GM23338 (cell line): ENCODE measurements around the gene RSPRY1. TPM values are rescaled to one million over a fixed set of nuclear protein-coding genes. Genes with fewer than 3 reads are reported as not detected.

Experiments
- ATAC-seq: fragments of 200-7000 bp; cut with Tn5 transposase; 3 replicates; pipeline ENCODE4 v1.9.1; 2020
- DNase-seq: peaks from one replicate; pipeline ENCODE4 v3.0.0-alpha.2; 2015; ENCODE audit warnings: low spot score
- H2AFZ ChIP-seq: fragments of 200-600 bp; sonication (generic); 2 replicates; pipeline ENCODE4 v1.8.0; 2016; ENCODE audit warnings: antibody characterized with exemption, mild to moderate bottlenecking, moderate library complexity
- H3F3A ChIP-seq: fragments of 200-600 bp; sonication (generic); replicated peaks from 2 replicates; pipeline ENCODE4 v1.8.0; 2017; ENCODE audit warnings: antibody characterized with exemption, mixed run types, low read depth
- H3K27ac ChIP-seq: fragments of 200-600 bp; sonication (generic); 2 replicates; pipeline ENCODE4 v1.6.1; 2016; ENCODE audit warnings: low read depth
- H3K27me3 ChIP-seq: fragments of 200-600 bp; sonication (generic); 2 replicates; pipeline ENCODE4 v1.8.0; 2016; ENCODE audit warnings: mild to moderate bottlenecking, mixed run types, moderate library complexity; ENCODE audit not compliant: insufficient read depth
- H3K36me3 ChIP-seq: fragments of 200-600 bp; sonication (generic); 2 replicates; pipeline ENCODE4 v1.8.0; 2016; ENCODE audit warnings: mild to moderate bottlenecking; ENCODE audit not compliant: insufficient read depth
- H3K4me1 ChIP-seq: fragments of 200-600 bp; sonication (generic); 2 replicates; pipeline ENCODE4 v1.8.0; 2016; ENCODE audit warnings: mild to moderate bottlenecking, moderate library complexity; ENCODE audit not compliant: insufficient read depth
- H3K4me2 ChIP-seq: fragments of 200-600 bp; sonication (generic); 2 replicates; pipeline ENCODE4 v1.7.1; 2017; ENCODE audit warnings: mixed run types
- H3K4me3 ChIP-seq: fragments of 200-600 bp; sonication (generic); 2 replicates; pipeline ENCODE4 v1.6.1; 2016; ENCODE audit warnings: mixed run types
- H3K79me2 ChIP-seq: fragments of 200-600 bp; sonication (generic); replicated peaks from 2 replicates; pipeline ENCODE4 v1.8.0; 2017; ENCODE audit warnings: mild to moderate bottlenecking; ENCODE audit not compliant: insufficient read depth
- H3K9me2 ChIP-seq: fragments of 200-600 bp; sonication (generic); 2 replicates; pipeline ENCODE4 v1.8.0; 2017; ENCODE audit not compliant: insufficient read depth
- H4K20me1 ChIP-seq: fragments of 200-600 bp; sonication (generic); replicated peaks from 2 replicates; pipeline ENCODE4 v1.8.0; 2017; ENCODE audit warnings: mild to moderate bottlenecking; ENCODE audit not compliant: insufficient read depth
- H3K27ac Mint-ChIP-seq: 2 replicates; pipeline ENCODE4 v1.8.0; 2020; ENCODE audit warnings: inconsistent platforms, mild to moderate bottlenecking, moderate library complexity, mixed read lengths
- H3K27me3 Mint-ChIP-seq: 3 replicates; pipeline ENCODE4 v1.8.0; 2022; ENCODE audit warnings: low read depth, mild to moderate bottlenecking, moderate library complexity, mixed read lengths, inconsistent platforms; ENCODE audit not compliant: insufficient read depth, poor library complexity
- H3K36me3 Mint-ChIP-seq: 3 replicates; pipeline ENCODE4 v1.8.0; 2021; ENCODE audit warnings: low read depth, mild to moderate bottlenecking, inconsistent platforms, moderate library complexity, mixed read lengths
- H3K4me1 Mint-ChIP-seq: 3 replicates; pipeline ENCODE4 v1.8.0; 2020; ENCODE audit warnings: mild to moderate bottlenecking, inconsistent platforms, mixed read lengths
- H3K4me3 Mint-ChIP-seq: 3 replicates; pipeline ENCODE4 v1.8.0; 2021; ENCODE audit warnings: moderate library complexity, mild to moderate bottlenecking, inconsistent platforms, mixed read lengths
- H3K9me3 Mint-ChIP-seq: 3 replicates; pipeline ENCODE4 v1.8.0; 2020; ENCODE audit warnings: moderate library complexity, mild to moderate bottlenecking, inconsistent platforms, mixed read lengths
- CREB1 ChIP-seq: fragments of 250-450 bp; sonication (Bioruptor Pico); IDR thresholded peaks from 2 replicates; pipeline ENCODE4 v1.5.0; 2020; ENCODE audit warnings: low read depth, mild to moderate bottlenecking, moderate library complexity
- ETS1 ChIP-seq: IDR thresholded peaks from 2 replicates; pipeline ENCODE4 v1.6.1; 2016; ENCODE audit warnings: antibody characterized with exemption
- EZH2 ChIP-seq: fragments of 200-600 bp; sonication (generic); IDR thresholded peaks from one replicate; pipeline ENCODE4 v1.8.0; 2017; ENCODE audit warnings: antibody characterized with exemption, mild to moderate bottlenecking, low read depth; ENCODE audit not compliant: unreplicated experiment
- EZH2phosphoT487 ChIP-seq: fragments of 200-600 bp; sonication (generic); IDR thresholded peaks from one replicate; pipeline ENCODE4 v1.8.1; 2018; ENCODE audit warnings: antibody characterized with exemption; ENCODE audit not compliant: unreplicated experiment
- JUNB ChIP-seq: IDR thresholded peaks from one replicate; pipeline ENCODE4 v1.6.1; 2016; ENCODE audit warnings: antibody characterized with exemption; ENCODE audit not compliant: unreplicated experiment
- NANOG ChIP-seq: IDR thresholded peaks from 2 replicates; pipeline ENCODE4 v1.6.1; 2016; ENCODE audit warnings: antibody characterized with exemption, borderline replicate concordance
- POLR2AphosphoS5 ChIP-seq: IDR thresholded peaks from 2 replicates; pipeline ENCODE4 v1.6.1; 2016; ENCODE audit warnings: antibody characterized with exemption, low read depth
- REST ChIP-seq: IDR thresholded peaks from one replicate; pipeline ENCODE4 v1.6.1; 2018; ENCODE audit warnings: antibody characterized with exemption; ENCODE audit not compliant: unreplicated experiment
- STAT1 ChIP-seq: IDR thresholded peaks from one replicate; pipeline ENCODE4 v1.6.1; 2016; ENCODE audit warnings: antibody characterized with exemption; ENCODE audit not compliant: unreplicated experiment
- ZNF114 ChIP-seq: fragments of 250-450 bp; sonication (Bioruptor Pico); IDR thresholded peaks from 2 replicates; pipeline ENCODE4 v1.5.0; 2020; ENCODE audit warnings: mild to moderate bottlenecking, moderate library complexity
- ZNF331 ChIP-seq: fragments of 250-450 bp; sonication (Bioruptor Pico); IDR thresholded peaks from 2 replicates; pipeline ENCODE4 v1.5.0; 2020; ENCODE audit warnings: low read depth, mild to moderate bottlenecking, moderate library complexity
- polyA plus RNA-seq: library from polyadenylated mRNA; unstranded; fragments of >200 nt; fragmentation: Nextera tagmentation; extraction: Ambion mirVana; gene quantifications from 2 replicates; pipeline ENCODE4 v1.2.1, GENCODE V29; 2016
- total RNA-seq: library from RNA; depleted of rRNA; stranded (reverse); fragments of >200 nt; shearing (Covaris generic); gene quantifications from 2 replicates; pipeline ENCODE4 v1.2.3, GENCODE V29; 2014
- TF ChIP-seq, protein P1 (sequence below): fragments of 250-450 bp; sonication (Bioruptor Pico); IDR thresholded peaks from 2 replicates; pipeline ENCODE4 v1.5.0; 2020; ENCODE audit warnings: mild to moderate bottlenecking, moderate library complexity
- TF ChIP-seq, protein P2 (sequence below), 2 experiments: fragments of 200-600 bp in 1 of 2; sonication (generic) in 1 of 2; conservative IDR thresholded peaks; 2 replicates each; pipeline versions ENCODE4 v1.5.1 to v1.6.1; 2016 to 2017; ENCODE audit warnings: antibody characterized with exemption in 2 of 2, low read depth in 2 of 2, mild to moderate bottlenecking in 2 of 2, moderate library complexity in 1 of 2

Gene RSPRY1
- total and polyA plus RNA-seq, 2 experiments from 2014 or later = 25.8 to 35.9 TPM

DNA sequence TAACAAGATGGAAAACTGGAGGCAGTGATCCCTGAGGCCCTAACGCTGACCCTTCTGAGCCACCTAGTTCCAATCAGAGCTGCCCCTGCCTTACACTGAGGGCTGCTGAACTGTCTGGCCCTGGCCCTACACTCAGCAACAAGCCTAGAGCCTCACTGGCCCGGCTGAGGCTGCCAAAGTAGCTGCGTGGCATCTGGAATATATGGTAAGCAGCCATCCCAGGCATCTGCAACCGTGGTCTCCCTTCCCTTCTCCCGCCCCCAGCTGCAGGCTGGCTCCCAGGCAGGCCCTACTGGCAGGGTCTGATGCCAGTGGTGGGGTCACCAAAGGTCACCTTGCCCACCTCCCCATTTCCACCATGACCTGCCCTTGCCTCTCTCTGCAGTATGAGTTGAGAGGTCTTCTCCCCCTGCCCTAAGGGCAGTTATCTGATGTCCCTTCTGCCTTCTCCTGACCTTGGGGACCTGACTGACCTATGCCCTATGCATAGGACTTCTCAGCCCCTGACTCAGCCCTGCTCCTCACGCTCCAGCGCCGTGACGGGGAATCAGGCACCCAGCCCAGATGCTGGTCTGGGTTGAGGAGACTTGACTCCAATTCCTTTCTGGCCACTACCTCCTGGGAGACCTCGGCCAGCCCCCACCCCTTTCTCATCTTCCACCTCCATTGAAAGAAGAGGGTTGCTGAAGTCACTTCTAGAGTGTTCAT lies 48.4 kb upstream of the RSPRY1 start:
- Histone ChIP-seq H3K36me3 (no peaks in the 10 kb centered on the region), H3K4me3 (no peak overlapping the region), H3K79me2 (no peaks in the 10 kb centered on the region), H2AFZ (no peak overlapping the region), H3K9me2 (no peaks in the 10 kb centered on the region), H3K4me1 (no peaks in the 10 kb centered on the region), H3F3A (no peaks in the 10 kb centered on the region), H3K4me2 (no peak overlapping the region), H3K27me3 (no peaks in the 10 kb centered on the region), H4K20me1 (no peaks in the 10 kb centered on the region), H3K27ac (no peak overlapping the region)
- DNase-seq (no peak), ATAC-seq (no peak)
- TF ChIP-seq REST (no peak), ZNF331 (CRISPR knock-in tag) (no peak), ETS1 (no peak), POLR2AphosphoS5 (no peak), EZH2 (no peak), JUNB (no peak), STAT1 (no peak), NANOG (no peak), EZH2phosphoT487 (no peak), CREB1 (CRISPR knock-in tag) (no peak), ZNF114 (no peak)
- TF ChIP-seq, protein P1, sequence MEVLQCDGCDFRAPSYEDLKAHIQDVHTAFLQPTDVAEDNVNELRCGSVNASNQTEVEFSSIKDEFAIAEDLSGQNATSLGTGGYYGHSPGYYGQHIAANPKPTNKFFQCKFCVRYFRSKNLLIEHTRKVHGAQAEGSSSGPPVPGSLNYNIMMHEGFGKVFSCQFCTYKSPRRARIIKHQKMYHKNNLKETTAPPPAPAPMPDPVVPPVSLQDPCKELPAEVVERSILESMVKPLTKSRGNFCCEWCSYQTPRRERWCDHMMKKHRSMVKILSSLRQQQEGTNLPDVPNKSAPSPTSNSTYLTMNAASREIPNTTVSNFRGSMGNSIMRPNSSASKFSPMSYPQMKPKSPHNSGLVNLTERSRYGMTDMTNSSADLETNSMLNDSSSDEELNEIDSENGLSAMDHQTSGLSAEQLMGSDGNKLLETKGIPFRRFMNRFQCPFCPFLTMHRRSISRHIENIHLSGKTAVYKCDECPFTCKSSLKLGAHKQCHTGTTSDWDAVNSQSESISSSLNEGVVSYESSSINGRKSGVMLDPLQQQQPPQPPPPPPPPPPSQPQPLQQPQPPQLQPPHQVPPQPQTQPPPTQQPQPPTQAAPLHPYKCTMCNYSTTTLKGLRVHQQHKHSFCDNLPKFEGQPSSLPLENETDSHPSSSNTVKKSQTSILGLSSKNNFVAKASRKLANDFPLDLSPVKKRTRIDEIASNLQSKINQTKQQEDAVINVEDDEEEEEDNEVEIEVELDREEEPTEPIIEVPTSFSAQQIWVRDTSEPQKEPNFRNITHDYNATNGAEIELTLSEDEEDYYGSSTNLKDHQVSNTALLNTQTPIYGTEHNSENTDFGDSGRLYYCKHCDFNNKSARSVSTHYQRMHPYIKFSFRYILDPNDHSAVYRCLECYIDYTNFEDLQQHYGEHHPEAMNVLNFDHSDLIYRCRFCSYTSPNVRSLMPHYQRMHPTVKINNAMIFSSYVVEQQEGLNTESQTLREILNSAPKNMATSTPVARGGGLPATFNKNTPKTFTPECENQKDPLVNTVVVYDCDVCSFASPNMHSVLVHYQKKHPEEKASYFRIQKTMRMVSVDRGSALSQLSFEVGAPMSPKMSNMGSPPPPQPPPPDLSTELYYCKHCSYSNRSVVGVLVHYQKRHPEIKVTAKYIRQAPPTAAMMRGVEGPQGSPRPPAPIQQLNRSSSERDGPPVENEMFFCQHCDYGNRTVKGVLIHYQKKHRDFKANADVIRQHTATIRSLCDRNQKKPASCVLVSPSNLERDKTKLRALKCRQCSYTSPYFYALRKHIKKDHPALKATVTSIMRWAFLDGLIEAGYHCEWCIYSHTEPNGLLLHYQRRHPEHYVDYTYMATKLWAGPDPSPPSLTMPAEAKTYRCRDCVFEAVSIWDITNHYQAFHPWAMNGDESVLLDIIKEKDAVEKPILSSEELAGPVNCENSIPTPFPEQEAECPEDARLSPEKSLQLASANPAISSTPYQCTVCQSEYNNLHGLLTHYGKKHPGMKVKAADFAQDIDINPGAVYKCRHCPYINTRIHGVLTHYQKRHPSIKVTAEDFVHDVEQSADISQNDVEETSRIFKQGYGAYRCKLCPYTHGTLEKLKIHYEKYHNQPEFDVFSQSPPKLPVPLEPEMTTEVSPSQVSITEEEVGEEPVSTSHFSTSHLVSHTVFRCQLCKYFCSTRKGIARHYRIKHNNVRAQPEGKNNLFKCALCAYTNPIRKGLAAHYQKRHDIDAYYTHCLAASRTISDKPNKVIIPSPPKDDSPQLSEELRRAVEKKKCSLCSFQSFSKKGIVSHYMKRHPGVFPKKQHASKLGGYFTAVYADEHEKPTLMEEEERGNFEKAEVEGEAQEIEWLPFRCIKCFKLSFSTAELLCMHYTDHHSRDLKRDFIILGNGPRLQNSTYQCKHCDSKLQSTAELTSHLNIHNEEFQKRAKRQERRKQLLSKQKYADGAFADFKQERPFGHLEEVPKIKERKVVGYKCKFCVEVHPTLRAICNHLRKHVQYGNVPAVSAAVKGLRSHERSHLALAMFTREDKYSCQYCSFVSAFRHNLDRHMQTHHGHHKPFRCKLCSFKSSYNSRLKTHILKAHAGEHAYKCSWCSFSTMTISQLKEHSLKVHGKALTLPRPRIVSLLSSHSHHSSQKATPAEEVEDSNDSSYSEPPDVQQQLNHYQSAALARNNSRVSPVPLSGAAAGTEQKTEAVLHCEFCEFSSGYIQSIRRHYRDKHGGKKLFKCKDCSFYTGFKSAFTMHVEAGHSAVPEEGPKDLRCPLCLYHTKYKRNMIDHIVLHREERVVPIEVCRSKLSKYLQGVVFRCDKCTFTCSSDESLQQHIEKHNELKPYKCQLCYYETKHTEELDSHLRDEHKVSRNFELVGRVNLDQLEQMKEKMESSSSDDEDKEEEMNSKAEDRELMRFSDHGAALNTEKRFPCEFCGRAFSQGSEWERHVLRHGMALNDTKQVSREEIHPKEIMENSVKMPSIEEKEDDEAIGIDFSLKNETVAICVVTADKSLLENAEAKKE (CRISPR knock-in tag) = no peak
- TF ChIP-seq, protein P2, sequence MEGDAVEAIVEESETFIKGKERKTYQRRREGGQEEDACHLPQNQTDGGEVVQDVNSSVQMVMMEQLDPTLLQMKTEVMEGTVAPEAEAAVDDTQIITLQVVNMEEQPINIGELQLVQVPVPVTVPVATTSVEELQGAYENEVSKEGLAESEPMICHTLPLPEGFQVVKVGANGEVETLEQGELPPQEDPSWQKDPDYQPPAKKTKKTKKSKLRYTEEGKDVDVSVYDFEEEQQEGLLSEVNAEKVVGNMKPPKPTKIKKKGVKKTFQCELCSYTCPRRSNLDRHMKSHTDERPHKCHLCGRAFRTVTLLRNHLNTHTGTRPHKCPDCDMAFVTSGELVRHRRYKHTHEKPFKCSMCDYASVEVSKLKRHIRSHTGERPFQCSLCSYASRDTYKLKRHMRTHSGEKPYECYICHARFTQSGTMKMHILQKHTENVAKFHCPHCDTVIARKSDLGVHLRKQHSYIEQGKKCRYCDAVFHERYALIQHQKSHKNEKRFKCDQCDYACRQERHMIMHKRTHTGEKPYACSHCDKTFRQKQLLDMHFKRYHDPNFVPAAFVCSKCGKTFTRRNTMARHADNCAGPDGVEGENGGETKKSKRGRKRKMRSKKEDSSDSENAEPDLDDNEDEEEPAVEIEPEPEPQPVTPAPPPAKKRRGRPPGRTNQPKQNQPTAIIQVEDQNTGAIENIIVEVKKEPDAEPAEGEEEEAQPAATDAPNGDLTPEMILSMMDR (conservative IDR thresholded peaks at IDR 0.05; ENCODE audit: low read depth in 2 of 2) = no peak
- peaks cover 9% of the 10 kb centered on the region for H3K27me3 Mint-ChIP-seq
- H3K4me1 Mint-ChIP-seq = peaks cover 12% of the 10 kb centered on the region
- no peaks in the 10 kb centered on the region for H3K9me3 Mint-ChIP-seq
- H3K36me3 Mint-ChIP-seq = no peaks in the 10 kb centered on the region
- H3K27ac Mint-ChIP-seq = peak overlapping the region; percentile 34
- H3K4me3 Mint-ChIP-seq = no peak overlapping the region
